WTC11 (cell line): Measurements from ENCODE around the gene ADAM17. TPM values are rescaled to one million over a fixed set of nuclear protein-coding genes. Genes with fewer than 3 reads are reported as not detected.
A peak's percentile ranks its signal among the peaks of the same experiment; 100 is the strongest.

Experiments
- ATAC-seq: fragments of 200-7000 bp; cut with Tn5 transposase; 2 replicates; pipeline ENCODE4 v1.10.0; 2021; ENCODE audit warnings: mild to moderate bottlenecking, moderate library complexity
- CTCF ChIA-PET: fragments of 300-600 bp; sonication (Branson Sonifier 250); formaldehyde crosslinking; loops from one replicate; lab custom pipeline; 2021; ENCODE audit warnings: antibody characterized with exemption; lab: Charles Lee
- POLR2A ChIA-PET: fragments of 350-600 bp; sonication (Branson Sonifier 250); formaldehyde crosslinking; loops from one replicate; lab custom pipeline; 2021; ENCODE audit warnings: antibody characterized with exemption; lab: Charles Lee
- DNase-seq: peaks from one replicate; pipeline ENCODE4 v3.0.0; 2021; ENCODE audit warnings: low spot score
- H3K27ac Mint-ChIP-seq: 2 replicates; pipeline ENCODE4 v1.8.0; 2021; ENCODE audit warnings: mixed read lengths
- H3K27me3 Mint-ChIP-seq: 2 replicates; pipeline ENCODE4 v1.8.0; 2021; ENCODE audit warnings: low read depth, mild to moderate bottlenecking, moderate library complexity, mixed read lengths
- H3K36me3 Mint-ChIP-seq: 2 replicates; pipeline ENCODE4 v1.8.0; 2021; ENCODE audit warnings: mixed read lengths
- H3K4me1 Mint-ChIP-seq: 2 replicates; pipeline ENCODE4 v1.8.0; 2022; ENCODE audit warnings: mixed read lengths
- H3K4me3 Mint-ChIP-seq: 2 replicates; pipeline ENCODE4 v1.8.0; 2021; ENCODE audit warnings: mild to moderate bottlenecking, moderate library complexity, mixed read lengths
- H3K9me3 Mint-ChIP-seq: 2 replicates; pipeline ENCODE4 v1.8.0; 2021; ENCODE audit warnings: mixed read lengths
- EMX1 ChIP-seq: fragments of 250-450 bp; sonication (Bioruptor Pico); IDR thresholded peaks from 2 replicates; pipeline ENCODE4 v1.8.0; 2021; ENCODE audit warnings: mild to moderate bottlenecking
- ESRRA ChIP-seq: sonication (generic); formaldehyde crosslinking; IDR thresholded peaks from 2 replicates; pipeline ENCODE4 v1.8.1; 2022; ENCODE audit warnings: mild to moderate bottlenecking, missing genetic modification reagents, borderline replicate concordance
- IRF2 ChIP-seq: sonication (generic); formaldehyde crosslinking; IDR thresholded peaks from 2 replicates; pipeline ENCODE4 v1.8.0; 2022; ENCODE audit warnings: low read depth, missing genetic modification reagents, borderline replicate concordance
- KAT7 ChIP-seq: sonication (generic); formaldehyde crosslinking; IDR thresholded peaks from 2 replicates; pipeline ENCODE4 v1.8.1; 2023; ENCODE audit warnings: missing genetic modification reagents, mild to moderate bottlenecking, borderline replicate concordance
- NFATC4 ChIP-seq: fragments of 250-450 bp; sonication (Bioruptor Pico); IDR thresholded peaks from 2 replicates; pipeline ENCODE4 v1.9.0; 2021; ENCODE audit warnings: mild to moderate bottlenecking
- NR3C1 ChIP-seq: sonication (generic); formaldehyde crosslinking; conservative IDR thresholded peaks from 2 replicates; pipeline ENCODE4 v1.8.1; 2023; ENCODE audit warnings: low read depth, mild to moderate bottlenecking, missing genetic modification reagents
- SMAD3 ChIP-seq: sonication (generic); formaldehyde crosslinking; IDR thresholded peaks from 2 replicates; pipeline ENCODE4 v1.8.0; 2022; ENCODE audit warnings: missing genetic modification reagents, mild to moderate bottlenecking, borderline replicate concordance
- SOX15 ChIP-seq: fragments of 250-450 bp; sonication (Bioruptor Pico); IDR thresholded peaks from 2 replicates; pipeline ENCODE4 v1.9.0; 2021; ENCODE audit warnings: mild to moderate bottlenecking
- TCF7 ChIP-seq: sonication (generic); formaldehyde crosslinking; IDR thresholded peaks from 2 replicates; pipeline ENCODE4 v1.8.0; 2022; ENCODE audit warnings: mild to moderate bottlenecking, low read depth, missing genetic modification reagents, moderate library complexity
- TEAD4 ChIP-seq: sonication (generic); formaldehyde crosslinking; IDR thresholded peaks from 2 replicates; pipeline ENCODE4 v1.8.0; 2022; ENCODE audit warnings: mild to moderate bottlenecking, missing genetic modification reagents
- ZBTB21 ChIP-seq: sonication (generic); formaldehyde crosslinking; IDR thresholded peaks from 2 replicates; pipeline ENCODE4 v1.8.1; 2023; ENCODE audit warnings: mild to moderate bottlenecking, missing genetic modification reagents, borderline replicate concordance
- ZNF232 ChIP-seq: sonication (generic); formaldehyde crosslinking; IDR thresholded peaks from 2 replicates; pipeline ENCODE4 v1.8.0; 2022; ENCODE audit warnings: mild to moderate bottlenecking, missing genetic modification reagents
- ZNF396 ChIP-seq: fragments of 250-450 bp; sonication (Bioruptor Pico); IDR thresholded peaks from 2 replicates; pipeline ENCODE4 v1.8.0; 2021; ENCODE audit warnings: mild to moderate bottlenecking, moderate library complexity, borderline replicate concordance
- total RNA-seq: library from RNA; stranded (reverse); gene quantifications from 3 replicates; pipeline ENCODE4 v1.2.3, GENCODE V29; 2021
- TF ChIP-seq, protein P1 (sequence below): sonication (generic); formaldehyde crosslinking; IDR thresholded peaks from 2 replicates; pipeline ENCODE4 v1.8.1; 2022; ENCODE audit warnings: low read depth, mild to moderate bottlenecking, moderate library complexity, missing genetic modification reagents, borderline replicate concordance
- TF ChIP-seq, protein P2 (sequence below): sonication (generic); formaldehyde crosslinking; IDR thresholded peaks from 2 replicates; pipeline ENCODE4 v1.8.0; 2023; ENCODE audit warnings: missing genetic modification reagents, mild to moderate bottlenecking, borderline replicate concordance
- TF ChIP-seq, protein P3 (sequence below): sonication (generic); formaldehyde crosslinking; IDR thresholded peaks from 2 replicates; pipeline ENCODE4 v1.8.1; 2023; ENCODE audit warnings: mild to moderate bottlenecking, missing genetic modification reagents
- TF ChIP-seq, protein P4 (sequence below): sonication (generic); formaldehyde crosslinking; IDR thresholded peaks from 2 replicates; pipeline ENCODE4 v1.8.0; 2022; ENCODE audit warnings: mild to moderate bottlenecking, missing genetic modification reagents
- TF ChIP-seq, protein P5 (sequence below): sonication (generic); formaldehyde crosslinking; IDR thresholded peaks from 2 replicates; pipeline ENCODE4 v1.8.0; 2022; ENCODE audit warnings: mild to moderate bottlenecking, missing genetic modification reagents
- TF ChIP-seq, protein P6 (sequence below): fragments of 250-450 bp; sonication (Bioruptor Pico); IDR thresholded peaks from 2 replicates; pipeline ENCODE4 v2.1.2; 2022; ENCODE audit warnings: mild to moderate bottlenecking, moderate library complexity
- TF ChIP-seq, protein P7 (sequence below): sonication (generic); formaldehyde crosslinking; IDR thresholded peaks from 2 replicates; pipeline ENCODE4 v1.8.0; 2023; ENCODE audit warnings: mild to moderate bottlenecking, missing genetic modification reagents
- TF ChIP-seq, protein P8 (sequence below): fragments of 250-450 bp; sonication (Bioruptor Pico); IDR thresholded peaks from 2 replicates; pipeline ENCODE4 v1.9.0; 2021; ENCODE audit warnings: mild to moderate bottlenecking

The ADAM17 gene
- total RNA-seq, 1 experiment from 2014 or later, result 25.9 TPM

DNA sequence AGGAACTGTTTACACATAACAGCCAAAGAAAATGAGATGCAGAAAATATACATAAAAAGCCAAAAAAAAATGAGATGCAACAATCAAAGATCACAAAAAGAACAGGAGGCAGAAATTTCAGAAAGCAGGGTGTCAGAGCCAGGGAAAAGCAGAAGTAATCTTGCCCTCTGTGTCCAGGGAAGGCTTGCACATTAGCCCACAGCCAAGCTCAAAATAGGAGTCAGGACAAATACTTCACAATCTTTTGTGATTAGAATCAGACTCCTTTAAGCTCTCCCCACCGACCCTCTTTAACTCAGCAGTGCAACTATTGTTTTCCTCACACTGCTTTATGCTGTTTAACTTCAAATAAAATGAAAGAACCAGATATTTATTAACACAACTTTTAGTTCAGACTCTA is 46.7 kb downstream of the ADAM17 start:
- Mint-ChIP-seq H3K4me3 (no peak overlapping the region), H3K4me1 (no peaks in the 10 kb centered on the region), H3K27ac (no peak overlapping the region), H3K27me3 (no peaks in the 10 kb centered on the region), H3K9me3 (no peaks in the 10 kb centered on the region), H3K36me3 (peaks cover 26% of the 10 kb centered on the region)
- CTCF ChIA-PET, result no interaction called here
- TF ChIP-seq, protein P1, sequence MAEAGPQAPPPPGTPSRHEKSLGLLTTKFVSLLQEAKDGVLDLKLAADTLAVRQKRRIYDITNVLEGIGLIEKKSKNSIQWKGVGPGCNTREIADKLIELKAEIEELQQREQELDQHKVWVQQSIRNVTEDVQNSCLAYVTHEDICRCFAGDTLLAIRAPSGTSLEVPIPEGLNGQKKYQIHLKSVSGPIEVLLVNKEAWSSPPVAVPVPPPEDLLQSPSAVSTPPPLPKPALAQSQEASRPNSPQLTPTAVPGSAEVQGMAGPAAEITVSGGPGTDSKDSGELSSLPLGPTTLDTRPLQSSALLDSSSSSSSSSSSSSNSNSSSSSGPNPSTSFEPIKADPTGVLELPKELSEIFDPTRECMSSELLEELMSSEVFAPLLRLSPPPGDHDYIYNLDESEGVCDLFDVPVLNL, result no peak
- TF ChIP-seq KAT7 (CRISPR knock-in tag) (no peak), SOX15 (no peak), ZNF396 (CRISPR knock-in tag) (no peak), TEAD4 (CRISPR knock-in tag) (no peak), ZBTB21 (CRISPR knock-in tag) (no peak), ESRRA (no peak), EMX1 (CRISPR knock-in tag) (no peak), TCF7 (no peak), SMAD3 (CRISPR knock-in tag) (no peak)
- TF ChIP-seq, protein P2, sequence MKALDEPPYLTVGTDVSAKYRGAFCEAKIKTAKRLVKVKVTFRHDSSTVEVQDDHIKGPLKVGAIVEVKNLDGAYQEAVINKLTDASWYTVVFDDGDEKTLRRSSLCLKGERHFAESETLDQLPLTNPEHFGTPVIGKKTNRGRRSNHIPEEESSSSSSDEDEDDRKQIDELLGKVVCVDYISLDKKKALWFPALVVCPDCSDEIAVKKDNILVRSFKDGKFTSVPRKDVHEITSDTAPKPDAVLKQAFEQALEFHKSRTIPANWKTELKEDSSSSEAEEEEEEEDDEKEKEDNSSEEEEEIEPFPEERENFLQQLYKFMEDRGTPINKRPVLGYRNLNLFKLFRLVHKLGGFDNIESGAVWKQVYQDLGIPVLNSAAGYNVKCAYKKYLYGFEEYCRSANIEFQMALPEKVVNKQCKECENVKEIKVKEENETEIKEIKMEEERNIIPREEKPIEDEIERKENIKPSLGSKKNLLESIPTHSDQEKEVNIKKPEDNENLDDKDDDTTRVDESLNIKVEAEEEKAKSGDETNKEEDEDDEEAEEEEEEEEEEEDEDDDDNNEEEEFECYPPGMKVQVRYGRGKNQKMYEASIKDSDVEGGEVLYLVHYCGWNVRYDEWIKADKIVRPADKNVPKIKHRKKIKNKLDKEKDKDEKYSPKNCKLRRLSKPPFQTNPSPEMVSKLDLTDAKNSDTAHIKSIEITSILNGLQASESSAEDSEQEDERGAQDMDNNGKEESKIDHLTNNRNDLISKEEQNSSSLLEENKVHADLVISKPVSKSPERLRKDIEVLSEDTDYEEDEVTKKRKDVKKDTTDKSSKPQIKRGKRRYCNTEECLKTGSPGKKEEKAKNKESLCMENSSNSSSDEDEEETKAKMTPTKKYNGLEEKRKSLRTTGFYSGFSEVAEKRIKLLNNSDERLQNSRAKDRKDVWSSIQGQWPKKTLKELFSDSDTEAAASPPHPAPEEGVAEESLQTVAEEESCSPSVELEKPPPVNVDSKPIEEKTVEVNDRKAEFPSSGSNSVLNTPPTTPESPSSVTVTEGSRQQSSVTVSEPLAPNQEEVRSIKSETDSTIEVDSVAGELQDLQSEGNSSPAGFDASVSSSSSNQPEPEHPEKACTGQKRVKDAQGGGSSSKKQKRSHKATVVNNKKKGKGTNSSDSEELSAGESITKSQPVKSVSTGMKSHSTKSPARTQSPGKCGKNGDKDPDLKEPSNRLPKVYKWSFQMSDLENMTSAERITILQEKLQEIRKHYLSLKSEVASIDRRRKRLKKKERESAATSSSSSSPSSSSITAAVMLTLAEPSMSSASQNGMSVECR, result no peak
- TF ChIP-seq, protein P3, sequence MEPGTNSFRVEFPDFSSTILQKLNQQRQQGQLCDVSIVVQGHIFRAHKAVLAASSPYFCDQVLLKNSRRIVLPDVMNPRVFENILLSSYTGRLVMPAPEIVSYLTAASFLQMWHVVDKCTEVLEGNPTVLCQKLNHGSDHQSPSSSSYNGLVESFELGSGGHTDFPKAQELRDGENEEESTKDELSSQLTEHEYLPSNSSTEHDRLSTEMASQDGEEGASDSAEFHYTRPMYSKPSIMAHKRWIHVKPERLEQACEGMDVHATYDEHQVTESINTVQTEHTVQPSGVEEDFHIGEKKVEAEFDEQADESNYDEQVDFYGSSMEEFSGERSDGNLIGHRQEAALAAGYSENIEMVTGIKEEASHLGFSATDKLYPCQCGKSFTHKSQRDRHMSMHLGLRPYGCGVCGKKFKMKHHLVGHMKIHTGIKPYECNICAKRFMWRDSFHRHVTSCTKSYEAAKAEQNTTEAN (CRISPR knock-in tag), result no peak
- TF ChIP-seq, protein P4, sequence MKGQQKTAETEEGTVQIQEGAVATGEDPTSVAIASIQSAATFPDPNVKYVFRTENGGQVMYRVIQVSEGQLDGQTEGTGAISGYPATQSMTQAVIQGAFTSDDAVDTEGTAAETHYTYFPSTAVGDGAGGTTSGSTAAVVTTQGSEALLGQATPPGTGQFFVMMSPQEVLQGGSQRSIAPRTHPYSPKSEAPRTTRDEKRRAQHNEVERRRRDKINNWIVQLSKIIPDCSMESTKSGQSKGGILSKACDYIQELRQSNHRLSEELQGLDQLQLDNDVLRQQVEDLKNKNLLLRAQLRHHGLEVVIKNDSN (CRISPR knock-in tag), result no peak
- TF ChIP-seq, protein P5, sequence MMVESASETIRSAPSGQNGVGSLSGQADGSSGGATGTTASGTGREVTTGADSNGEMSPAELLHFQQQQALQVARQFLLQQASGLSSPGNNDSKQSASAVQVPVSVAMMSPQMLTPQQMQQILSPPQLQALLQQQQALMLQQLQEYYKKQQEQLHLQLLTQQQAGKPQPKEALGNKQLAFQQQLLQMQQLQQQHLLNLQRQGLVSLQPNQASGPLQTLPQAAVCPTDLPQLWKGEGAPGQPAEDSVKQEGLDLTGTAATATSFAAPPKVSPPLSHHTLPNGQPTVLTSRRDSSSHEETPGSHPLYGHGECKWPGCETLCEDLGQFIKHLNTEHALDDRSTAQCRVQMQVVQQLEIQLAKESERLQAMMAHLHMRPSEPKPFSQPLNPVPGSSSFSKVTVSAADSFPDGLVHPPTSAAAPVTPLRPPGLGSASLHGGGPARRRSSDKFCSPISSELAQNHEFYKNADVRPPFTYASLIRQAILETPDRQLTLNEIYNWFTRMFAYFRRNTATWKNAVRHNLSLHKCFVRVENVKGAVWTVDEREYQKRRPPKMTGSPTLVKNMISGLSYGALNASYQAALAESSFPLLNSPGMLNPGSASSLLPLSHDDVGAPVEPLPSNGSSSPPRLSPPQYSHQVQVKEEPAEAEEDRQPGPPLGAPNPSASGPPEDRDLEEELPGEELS (CRISPR knock-in tag), result no peak
- no peak for DNase-seq
- ATAC-seq, result no peak
- POLR2A ChIA-PET, result no interaction called here

DNA sequence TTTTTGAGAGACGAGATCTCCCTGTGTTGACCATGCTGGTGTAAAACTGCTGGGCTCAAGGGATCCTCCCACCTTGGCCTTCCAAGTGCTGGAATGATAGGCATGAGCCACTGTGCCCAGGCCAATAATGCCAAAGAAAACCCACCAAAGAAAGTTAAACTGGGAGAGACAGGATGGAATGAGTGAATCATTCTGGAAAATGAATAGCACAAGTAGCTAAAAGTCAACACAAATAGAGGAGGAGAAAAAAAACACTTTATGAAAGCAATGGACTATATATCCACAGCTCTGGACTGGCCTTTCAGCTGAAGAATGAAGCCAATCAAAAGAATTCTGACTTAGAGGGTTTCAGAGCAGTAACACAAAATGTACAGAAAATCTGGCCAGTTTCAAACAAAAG is 57.4 kb downstream of the ADAM17 start:
- no peak for ATAC-seq
- 0 out of 2 replicates have a peak, but pooled peaks cover 5% of the 10 kb centered on the region for H3K4me1 Mint-ChIP-seq
- no peaks in the 10 kb centered on the region for H3K9me3 Mint-ChIP-seq
- CTCF ChIA-PET, result no interaction called here
- DNase-seq, result no peak
- POLR2A ChIA-PET, result no interaction called here
- H3K27ac Mint-ChIP-seq, result peak overlapping the region; percentile 71; the same call in 1 of the 2 replicates
- H3K27me3 Mint-ChIP-seq, result no peaks in the 10 kb centered on the region
- H3K4me3 Mint-ChIP-seq, result no peak overlapping the region
- peaks cover 53% of the 10 kb centered on the region for H3K36me3 Mint-ChIP-seq
- TF ChIP-seq, protein P6, sequence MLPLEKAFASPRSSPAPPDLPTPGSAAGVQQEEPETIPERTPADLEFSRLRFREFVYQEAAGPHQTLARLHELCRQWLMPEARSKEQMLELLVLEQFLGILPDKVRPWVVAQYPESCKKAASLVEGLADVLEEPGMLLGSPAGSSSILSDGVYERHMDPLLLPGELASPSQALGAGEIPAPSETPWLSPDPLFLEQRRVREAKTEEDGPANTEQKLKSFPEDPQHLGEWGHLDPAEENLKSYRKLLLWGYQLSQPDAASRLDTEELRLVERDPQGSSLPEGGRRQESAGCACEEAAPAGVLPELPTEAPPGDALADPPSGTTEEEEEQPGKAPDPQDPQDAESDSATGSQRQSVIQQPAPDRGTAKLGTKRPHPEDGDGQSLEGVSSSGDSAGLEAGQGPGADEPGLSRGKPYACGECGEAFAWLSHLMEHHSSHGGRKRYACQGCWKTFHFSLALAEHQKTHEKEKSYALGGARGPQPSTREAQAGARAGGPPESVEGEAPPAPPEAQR (CRISPR knock-in tag), result no peak
- TF ChIP-seq ZNF232 (CRISPR knock-in tag) (no peak), IRF2 (no peak), NFATC4 (no peak), NR3C1 (CRISPR knock-in tag) (no peak)
- TF ChIP-seq, protein P7, sequence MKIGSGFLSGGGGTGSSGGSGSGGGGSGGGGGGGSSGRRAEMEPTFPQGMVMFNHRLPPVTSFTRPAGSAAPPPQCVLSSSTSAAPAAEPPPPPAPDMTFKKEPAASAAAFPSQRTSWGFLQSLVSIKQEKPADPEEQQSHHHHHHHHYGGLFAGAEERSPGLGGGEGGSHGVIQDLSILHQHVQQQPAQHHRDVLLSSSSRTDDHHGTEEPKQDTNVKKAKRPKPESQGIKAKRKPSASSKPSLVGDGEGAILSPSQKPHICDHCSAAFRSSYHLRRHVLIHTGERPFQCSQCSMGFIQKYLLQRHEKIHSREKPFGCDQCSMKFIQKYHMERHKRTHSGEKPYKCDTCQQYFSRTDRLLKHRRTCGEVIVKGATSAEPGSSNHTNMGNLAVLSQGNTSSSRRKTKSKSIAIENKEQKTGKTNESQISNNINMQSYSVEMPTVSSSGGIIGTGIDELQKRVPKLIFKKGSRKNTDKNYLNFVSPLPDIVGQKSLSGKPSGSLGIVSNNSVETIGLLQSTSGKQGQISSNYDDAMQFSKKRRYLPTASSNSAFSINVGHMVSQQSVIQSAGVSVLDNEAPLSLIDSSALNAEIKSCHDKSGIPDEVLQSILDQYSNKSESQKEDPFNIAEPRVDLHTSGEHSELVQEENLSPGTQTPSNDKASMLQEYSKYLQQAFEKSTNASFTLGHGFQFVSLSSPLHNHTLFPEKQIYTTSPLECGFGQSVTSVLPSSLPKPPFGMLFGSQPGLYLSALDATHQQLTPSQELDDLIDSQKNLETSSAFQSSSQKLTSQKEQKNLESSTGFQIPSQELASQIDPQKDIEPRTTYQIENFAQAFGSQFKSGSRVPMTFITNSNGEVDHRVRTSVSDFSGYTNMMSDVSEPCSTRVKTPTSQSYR, result no peak
- TF ChIP-seq, protein P8, sequence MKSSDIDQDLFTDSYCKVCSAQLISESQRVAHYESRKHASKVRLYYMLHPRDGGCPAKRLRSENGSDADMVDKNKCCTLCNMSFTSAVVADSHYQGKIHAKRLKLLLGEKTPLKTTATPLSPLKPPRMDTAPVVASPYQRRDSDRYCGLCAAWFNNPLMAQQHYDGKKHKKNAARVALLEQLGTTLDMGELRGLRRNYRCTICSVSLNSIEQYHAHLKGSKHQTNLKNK (CRISPR knock-in tag), result no peak
